Activated naive CD4-positive, alpha-beta T cell (primary cell): ENCODE measurements around the gene ALDH1L2.

Experiments
- DNase-seq, 4 experiments: peaks; one replicate each; lab custom pipeline; 2025; lab: John Stamatoyannopoulos, UW

The ALDH1L2 gene

DNA sequence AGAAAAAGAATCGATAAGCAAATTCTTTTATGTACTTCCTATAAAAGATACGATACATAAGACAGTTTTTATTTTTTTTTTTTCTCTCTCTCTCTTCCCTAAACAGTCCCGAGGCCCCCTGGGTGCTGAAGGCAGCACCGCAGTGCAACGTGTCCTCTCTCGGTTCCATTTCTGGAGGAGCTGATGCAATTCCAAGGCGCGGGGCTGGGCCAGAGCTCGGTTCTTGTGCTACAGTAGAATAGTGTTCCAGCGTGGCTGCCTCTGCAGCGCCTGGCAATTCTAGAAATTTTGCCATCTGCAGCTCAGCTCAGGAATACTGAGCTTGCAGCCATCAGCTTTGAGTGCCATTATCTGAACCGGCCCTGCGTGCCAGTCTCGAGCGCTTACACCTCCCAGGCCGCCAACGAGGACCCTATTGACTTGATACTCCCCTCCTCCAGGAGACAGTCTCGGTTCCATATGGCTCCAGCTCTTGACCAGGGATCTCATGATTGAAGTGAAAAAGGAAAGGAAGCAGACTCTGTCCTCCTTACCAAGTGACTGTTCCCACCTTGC, 630 bp downstream of the ALDH1L2 start:
- DNase-seq = no peak

DNA sequence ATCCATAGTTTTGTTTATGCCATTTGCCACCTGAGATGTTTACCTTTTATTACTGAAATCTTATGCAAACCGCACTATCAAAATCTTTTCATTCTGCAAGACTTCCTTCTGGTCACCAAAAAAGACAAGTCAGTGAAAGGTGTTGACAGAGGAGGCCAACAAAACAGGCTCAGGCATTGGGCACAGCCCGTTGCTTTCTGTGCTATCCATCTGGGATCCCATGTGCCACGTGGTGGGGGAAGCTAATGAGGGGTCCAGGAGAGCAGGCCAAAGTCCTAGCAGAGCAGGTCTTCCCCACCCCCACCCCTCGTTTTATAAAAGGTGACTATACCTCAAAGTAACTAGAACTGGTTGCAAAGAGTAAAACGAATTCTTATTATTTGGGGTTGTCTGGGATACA, 1.2 kb downstream of the ALDH1L2 start:
- DNase-seq = no peak

DNA sequence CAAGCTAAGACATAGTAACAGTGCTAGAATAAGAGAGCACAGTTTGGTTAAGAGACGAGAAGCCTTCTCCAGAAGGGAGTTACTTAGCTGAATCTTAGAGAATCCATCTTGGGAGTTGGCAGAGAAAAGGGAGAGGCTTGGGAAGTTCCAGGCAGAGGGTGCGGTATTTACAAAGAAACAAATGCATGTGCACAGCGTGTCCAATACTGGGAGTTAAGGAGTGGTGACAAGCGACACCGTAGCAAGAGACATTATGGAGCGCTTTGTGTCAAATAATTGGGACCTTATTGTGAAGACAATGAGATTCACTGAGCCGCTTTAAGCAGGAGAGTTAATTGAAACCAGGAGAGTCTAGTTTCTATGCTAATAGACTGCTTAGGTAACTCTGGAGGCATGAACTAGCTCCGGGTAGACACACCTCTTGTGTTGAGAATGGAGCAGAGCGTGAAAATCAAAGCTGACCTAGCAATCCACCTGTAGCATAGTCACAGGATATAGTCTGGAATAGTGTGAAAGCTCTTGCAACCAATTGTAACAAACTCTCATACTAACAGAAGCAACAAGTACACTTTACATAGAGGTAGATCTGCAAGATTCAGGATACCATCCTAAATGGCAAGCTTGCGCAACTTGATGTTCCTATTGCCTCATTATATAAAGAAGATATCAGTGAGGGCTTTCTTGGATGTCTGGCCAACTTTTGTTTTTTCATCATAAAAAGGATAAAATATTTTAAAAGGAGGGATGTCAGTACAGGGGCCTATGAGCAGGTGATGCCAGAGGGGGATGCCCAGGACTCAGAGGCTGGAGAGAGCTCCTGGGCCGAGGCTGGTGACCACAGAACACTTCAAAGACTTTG, 5.3 kb downstream of the ALDH1L2 start:
- no peak for DNase-seq

DNA sequence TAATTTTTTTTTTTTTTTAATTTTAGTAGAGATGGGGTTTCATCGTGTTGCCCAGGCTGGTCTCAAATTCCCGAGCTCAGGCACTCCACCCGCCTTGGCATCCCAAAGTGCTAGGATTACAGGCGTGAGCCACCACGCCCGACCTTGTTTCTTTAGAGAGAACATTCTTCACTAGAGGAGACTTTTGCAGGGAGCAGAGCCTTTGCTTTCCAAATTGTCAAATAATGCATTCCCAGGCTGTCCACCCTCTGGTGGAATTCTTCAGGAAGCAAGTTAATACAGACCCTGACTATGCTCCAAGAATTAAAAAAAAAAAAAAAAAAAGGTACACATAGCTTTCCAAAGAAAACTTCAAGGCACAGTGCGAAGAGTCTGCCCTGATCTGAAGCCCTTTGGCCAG, 6.8 kb downstream of the ALDH1L2 start:
- no peak for DNase-seq

DNA sequence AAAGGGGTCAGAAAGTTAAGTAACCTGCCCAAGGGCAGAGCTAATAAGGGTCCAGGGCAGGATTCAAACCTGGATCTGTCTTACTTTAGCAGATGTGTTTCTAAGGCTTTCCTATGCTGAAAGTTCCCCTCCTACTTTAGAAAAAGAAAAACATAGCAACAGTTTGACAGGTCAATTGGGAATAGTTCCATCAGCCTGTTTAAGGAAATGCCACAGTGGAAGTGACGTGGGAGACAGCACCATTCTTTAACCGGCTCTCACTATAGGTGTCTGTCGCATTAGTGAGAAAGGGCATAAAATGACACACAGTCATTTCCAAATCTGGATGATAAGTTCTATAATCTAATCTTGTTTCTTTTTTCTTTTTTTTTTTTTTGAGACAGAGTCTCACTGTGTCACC, 7.3 kb downstream of the ALDH1L2 start:
- no peak for DNase-seq

DNA sequence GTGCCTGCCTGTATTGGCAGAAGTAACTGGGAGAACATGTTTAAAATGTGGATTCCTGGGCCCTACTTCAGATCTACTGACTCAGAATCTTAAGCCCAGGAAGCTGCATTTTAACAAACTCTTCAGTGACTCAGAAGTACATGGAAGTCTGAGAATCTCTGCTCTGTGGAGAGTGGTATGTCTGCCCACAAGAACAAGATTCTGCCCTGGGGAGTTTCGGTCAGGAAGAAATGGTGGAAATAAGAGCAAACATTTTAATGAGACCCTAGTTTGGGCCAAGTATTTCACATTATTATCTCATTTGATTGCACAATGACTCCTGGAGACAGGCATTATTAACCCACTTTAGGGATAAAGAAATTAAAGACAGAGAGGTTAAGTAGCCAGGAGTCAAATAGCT, 8.2 kb downstream of the ALDH1L2 start:
- DNase-seq = no peak

DNA sequence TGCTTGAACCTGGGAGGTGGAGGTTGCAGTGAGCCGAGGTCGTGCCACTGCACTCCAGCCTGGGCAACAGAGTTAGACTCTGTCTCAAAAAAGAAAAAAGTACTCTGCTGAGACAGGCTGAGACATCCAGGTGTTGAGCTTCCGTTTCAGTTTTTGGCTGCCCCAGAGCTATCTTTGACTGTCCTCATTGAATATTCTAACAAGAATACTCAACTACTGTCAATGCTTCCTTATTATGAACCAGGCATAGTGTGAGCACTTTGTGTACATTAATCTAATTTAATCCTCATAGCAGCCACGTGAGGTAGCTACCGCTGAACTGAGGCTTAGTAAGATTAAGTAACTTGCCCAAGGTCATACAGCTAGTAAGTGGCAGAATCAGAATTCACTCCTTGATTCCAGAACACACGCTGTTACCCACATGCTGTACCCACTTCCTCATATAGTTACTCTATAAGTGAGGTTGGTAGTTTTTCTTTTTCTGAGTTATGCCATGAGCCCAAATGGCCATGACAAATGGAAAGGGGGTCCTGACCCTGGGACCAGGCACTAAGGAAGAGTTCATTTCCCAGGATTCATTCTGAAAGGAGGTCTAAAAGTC, 11.3 kb downstream of the ALDH1L2 start:
- DNase-seq = no peak

DNA sequence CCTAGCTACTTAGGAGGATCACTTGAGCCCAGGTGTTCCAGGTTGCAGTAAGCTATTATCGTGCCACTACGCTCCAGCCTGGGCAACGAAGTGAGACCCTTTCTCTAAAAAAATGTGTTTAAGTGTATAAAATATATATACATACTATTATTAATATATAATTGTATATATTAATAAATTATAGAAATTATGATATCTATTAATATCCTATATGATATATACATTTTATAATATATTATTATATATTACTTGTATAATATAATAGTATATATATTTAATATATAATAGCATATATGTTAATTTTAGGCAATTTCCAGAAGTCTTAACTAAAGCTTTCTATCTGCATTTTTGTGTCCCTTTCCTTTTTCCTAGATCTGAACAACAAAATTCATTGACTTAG, 12.3 kb downstream of the ALDH1L2 start:
- no peak for DNase-seq

DNA sequence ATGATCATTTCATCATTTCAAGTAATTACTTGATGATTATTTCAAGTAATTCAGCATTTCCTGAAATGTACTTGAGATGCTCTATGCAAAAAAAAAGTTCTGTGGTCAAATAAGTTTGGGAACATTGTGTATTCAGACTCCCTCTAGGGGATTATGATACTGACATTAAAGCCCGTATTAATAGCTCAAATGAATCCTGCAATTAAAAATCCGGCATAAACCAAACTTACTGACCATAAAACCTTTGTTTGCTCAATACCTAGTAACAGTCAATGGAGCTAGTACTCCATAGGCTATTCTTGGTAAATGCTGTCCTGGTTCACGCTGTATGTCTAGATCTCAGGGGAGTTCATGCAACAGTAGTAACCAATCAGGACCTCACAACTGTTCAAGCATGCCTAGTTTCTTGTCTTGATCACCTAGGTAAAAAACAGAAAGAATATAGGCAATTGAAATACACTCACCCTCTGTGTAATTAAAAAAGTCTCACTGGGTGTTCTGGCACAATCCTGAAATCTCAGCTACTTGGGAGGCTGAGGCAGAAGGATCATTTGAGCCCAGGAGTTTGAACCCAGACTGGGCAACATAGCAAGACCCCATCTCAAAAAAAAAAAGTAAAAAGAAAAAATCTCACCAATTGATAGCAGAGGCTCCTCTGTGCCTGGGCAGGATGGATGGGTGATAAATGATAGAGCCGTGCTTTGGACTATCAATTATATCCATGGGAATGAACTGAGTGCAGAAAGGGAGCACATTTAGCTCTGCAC, 14.1 kb downstream of the ALDH1L2 start:
- DNase-seq = no peak

DNA sequence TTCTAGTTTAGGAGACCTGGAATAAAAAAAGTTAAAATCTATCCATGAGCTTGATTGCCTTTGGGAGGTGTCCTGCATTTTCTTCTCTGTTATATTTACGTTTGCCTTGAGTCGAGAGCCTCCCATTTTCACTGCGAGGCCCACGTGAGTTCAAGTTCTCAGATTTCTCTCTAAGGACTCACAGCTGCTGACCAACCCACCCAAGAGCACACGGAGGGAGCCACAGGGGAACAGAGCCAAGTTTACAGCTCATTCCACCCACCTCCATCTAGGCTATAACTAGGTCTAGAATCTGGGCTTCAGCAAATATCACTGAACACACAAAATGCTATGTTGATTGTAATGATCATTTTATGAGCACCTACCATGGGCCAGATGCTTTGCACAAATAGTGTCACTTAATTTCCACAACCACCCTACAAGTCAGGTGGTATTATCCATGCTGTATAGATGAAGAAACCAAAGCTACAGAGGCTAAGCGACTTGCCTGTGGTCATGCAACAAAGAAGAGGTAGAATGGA, 16.7 kb downstream of the ALDH1L2 start:
- DNase-seq = no peak

DNA sequence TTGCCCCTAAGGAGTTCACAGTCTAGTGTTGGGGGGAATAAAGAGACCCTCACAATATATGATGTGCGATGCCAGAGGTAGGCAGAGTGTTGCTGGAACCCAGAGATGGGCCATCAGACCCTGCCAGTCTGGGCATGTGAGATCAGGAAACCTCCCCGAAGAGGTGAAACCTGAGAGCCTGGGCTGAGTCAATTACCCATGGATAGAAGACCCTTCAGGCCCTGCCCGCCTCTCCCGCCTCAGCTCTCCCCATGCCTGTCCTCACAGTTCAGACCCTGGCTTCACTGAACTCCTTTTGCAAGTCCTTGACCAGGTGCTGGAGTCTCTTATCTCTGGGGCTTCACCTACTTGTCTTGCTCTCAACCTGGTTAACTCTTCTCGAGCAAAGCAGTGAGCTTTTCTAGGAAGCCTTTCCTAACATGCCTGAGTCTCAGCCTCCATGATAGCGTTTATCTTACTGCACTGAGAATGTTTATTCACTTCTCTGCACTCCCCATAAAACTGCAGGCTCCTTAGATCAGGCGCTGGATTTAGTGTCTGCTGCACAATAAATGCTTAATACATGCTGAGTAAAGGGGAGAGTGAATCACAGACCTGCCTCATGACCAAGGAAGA, 19.6 kb downstream of the ALDH1L2 start:
- no peak for DNase-seq

DNA sequence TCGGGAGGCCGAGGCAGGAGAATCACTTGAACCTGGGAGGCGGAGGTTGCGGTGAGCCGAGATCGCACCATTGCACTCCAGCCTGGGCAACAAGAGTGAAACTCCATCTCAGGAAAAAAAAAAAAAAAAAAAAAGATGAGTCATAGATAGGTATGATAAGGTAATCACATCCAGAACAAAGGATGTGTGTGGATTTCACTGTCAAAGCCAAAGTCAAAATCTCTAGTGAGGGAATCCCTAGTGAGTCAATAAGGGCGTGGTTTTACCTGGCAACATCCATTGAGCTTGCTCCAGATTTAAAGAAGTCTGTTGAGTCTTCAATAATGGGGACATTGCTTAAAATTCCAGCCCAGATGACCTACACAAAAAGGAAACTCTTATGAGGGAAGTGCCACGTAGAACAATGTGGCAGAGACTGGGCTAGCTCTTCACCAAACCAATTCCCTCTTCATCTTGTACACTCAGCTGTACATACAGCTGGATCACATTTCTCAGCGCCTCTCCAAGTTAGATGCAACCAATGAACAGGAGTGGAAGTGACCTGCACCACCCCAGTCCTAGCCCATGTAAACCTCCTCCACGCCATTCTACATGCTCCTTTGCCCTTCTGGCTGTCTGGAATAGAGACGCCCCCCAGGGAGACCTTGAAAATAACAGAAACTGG, 23.4 kb downstream of the ALDH1L2 start:
- no peak for DNase-seq

DNA sequence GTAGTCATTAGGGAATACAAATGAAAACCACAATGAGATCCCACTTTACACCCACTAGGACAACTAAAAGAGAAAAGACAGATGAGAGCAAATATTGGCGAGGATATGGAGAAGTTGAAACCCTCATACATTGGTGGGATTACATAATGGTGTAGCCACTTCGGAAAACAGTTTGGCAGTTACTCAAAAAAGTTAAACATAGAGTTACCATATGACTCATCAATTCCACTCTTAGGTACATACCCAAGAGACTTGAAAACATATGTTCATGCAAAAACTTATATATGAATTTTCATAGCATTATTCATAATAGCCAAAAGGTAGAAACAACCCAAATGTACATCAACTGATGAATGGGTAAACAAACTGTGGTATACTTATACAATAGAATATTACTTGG, 27.1 kb downstream of the ALDH1L2 start:
- DNase-seq = no peak

DNA sequence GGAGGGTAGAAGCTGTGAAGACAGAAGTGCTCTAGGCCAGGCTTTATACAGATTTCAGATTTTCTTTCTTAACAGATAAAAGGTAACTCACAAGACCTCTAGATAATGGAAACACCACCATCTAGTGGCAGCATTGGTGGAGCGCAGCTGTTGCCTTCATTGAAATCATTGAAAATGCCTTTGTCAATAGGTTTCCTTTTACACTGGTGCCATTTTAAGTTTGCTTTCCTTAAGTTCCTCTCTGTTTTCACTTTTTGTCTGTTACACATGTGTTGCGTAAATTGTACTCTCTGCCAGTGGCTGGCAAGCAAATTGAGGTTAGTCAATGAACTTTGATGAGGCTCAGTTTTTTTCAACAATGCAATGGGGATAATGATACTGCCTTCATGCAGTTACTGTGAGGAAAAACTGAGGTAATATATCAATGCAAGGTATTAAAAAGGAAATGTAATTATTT, 31.1 kb downstream of the ALDH1L2 start:
- peak; percentile 23 to 60 (median 43) for DNase-seq

DNA sequence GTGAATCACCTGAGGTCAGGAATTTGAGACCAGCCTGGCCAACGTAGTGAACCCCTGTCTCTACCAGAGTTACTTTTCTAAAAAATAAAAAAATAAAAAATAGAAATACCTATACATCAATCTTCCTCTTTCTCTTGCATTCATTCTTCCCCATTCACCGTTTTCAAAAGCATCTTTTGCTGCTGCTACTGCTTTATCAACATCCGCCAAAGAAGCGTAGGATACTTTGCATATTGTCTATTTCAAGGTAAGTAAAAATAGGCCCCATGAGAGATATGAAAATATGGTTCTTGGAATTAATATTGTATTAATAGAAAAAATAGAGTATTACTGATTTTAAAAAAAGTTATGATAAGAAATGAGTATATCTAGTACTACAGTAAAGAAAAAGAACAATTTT, 32.3 kb downstream of the ALDH1L2 start:
- DNase-seq = no peak

DNA sequence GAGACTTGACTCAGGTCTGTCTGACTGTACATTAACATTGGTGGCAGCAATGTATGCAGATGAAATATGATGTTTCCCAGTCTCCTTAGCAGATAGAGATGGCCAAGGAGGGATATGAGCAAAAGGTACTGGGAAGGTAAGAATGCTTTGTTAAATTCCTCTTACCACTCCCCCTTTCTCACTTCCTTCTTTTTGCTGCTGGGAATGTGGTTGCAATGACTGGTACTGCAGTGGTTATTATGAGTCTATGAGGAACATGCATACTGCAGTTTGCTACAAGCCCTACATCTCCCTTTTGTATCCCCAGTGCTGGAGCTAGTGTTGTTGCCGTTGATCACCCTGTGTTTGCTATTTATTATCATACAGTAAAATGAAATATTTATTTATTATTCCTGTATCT, 35.9 kb downstream of the ALDH1L2 start:
- DNase-seq = no peak

DNA sequence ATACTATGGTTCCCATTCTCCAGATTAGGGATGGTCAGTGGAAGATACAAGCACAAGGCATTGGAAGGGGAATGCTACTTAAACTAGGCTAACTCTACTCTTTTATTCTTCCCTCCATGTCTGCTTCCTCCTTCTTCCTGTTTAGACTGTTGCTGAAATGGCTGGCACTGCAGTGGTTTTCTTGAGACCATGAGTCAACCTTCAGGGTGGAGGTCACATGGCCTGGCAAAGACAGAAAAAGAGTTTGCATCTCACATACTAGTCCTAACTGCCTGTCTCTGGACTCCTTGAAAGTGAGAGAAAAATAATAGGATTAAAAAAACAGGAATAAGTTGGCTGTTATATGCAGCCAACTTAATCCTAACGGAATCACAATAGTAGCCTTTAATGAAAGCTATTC, 37.0 kb downstream of the ALDH1L2 start:
- DNase-seq = no peak

DNA sequence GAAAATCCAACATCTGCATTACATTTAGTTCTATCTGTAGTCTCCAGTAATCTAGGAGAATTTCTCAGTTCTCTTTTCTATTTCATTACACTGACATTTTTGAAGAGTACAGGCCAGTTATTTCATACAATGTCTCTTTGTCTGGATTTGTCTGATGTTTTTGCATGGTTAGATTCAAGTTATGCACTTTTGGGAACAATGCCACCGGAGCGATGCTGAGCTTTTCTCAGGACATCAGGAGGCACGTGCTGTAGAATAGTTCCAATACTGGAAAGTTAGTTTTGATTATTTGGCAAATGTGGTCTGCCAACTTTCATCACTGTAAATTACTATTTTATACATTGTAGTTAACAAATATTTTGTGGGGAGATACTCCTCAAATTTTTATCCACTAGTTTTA, 43.1 kb downstream of the ALDH1L2 start:
- no peak for DNase-seq

DNA sequence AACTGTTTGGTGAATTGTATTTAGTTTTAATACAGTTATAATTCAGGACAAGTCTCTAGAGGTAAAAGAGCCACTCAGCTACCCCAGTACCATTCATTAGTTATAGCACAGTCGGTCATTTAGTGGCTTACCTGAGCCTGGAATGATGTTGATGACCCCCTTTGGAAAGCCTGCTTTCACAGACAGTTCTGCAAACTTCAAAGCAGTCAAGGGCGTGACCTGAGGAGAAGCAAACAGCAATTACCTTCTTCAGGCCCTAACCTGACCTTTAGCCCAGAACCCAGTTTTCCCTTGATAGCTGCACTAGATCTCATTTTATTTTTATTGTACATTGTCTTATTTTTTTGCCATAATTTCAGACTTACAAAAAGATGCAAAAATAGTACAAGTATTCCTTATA, 43.8 kb downstream of the ALDH1L2 start:
- no peak for DNase-seq

DNA sequence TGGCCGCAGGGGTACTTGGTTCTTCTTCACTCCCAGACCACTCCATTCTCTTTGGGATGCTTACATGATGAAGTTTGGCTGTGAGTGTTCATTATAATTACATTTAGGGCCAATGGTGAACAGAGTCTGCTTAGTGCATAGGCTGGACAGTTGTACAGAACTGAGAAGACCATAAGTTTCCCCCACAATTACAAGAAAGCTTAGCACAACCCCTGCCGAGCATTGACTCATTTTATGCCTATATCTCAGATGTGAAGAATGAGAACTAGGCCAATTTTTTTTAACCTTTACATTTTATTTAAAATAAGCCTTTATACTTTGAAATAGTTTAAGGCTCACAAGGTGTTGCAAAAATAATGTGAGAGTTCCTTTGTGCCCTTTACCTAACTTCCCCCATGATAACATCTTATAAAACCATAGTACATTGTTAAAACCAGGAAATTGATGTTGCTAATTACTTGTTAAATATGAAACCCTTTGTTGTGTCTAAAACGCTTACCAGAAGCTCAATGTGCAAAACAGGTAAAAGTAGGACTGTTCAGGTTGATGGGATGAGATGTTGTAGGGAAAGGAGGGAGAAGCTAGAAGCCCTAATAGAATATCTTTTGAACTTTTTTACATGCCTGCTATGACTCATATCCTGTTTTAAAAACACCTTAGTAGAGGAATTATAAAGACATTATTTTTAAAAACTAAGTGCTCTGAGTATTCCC, 47.2 kb downstream of the ALDH1L2 start:
- DNase-seq = no peak

DNA sequence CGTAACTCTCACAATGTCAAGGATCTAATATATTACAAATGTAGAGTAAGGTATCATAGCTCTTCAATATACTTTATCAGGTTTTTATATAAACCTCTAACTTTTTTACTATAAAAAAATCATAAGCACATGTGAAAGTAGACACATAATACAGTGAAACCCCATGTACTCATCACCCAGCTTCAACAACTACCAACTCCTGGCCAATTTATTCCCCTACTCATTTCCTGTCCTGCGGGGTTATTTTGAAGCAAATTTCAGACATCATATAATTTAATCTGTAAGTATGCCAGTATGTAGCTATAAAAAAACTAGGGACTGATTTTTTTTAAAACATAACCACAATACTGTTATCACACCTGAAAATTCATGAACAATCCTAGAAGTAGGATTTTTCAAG, 50.4 kb downstream of the ALDH1L2 start:
- DNase-seq = no peak
